ENCODE data around the gene KRT26. TPM values are rescaled to one million over a fixed set of nuclear protein-coding genes. Genes with fewer than 3 reads are reported as not detected.

Gene KRT26
- total and polyA plus RNA-seq, 10 of the 15 experiments (the other 5 are each of a cell fraction or from before 2014, with no cell fraction given): not detected

- ChIA-PET CTCF (interaction anchor here (1.1 kb wide), 1 partner anchor 41 kb away, joined by 3 read pairs; no protein-coding TSS in a partner anchor), SMC1A (ENCODE audit: uncharacterized antibody, unreplicated experiment) (interaction anchor here (0.8 to 1.2 kb wide), 2 partner anchors 10 to 48 kb away, joined by 3 to 4 read pairs; no protein-coding TSS in a partner anchor), RAD21 (ENCODE audit: unreplicated experiment) (no interaction called here), POLR2A (interaction anchor here (0.7 kb wide), 1 partner anchor 14 kb away, joined by 3 read pairs; no protein-coding TSS in a partner anchor)
- Histone ChIP-seq H2AFZ (ENCODE audit: control insufficient read depth, low read depth, low read length) (no peak overlapping the region), H3K79me2 (ENCODE audit: control insufficient read depth, insufficient read depth, low read length) (no peaks in the 10 kb centered on the region), H3K27me3 (replicated peaks in 1 of 2; ENCODE audit: control insufficient read depth in 2 of 2, insufficient read depth in 2 of 2, low read length in 1 of 2) (no peaks in the 10 kb centered on the region), H3K27ac (ENCODE audit: control insufficient read depth, insufficient read depth) (no peak overlapping the region), H3K9ac (ENCODE audit: control insufficient read depth, insufficient read depth, low read length) (no peak overlapping the region), H3K9me3 (replicated peaks; ENCODE audit: control insufficient read depth, insufficient read depth, low read length) (no peaks in the 10 kb centered on the region; the same call in 2 of the 3 replicates), H3K4me3 (no peak overlapping the region), H4K20me1 (ENCODE audit: control insufficient read depth, insufficient read depth) (no peaks in the 10 kb centered on the region), H3K36me3 (ENCODE audit: control insufficient read depth in 2 of 2, insufficient read depth in 2 of 2, low read length in 1 of 2) (no peaks in the 10 kb centered on the region), H3K4me1 (ENCODE audit: control insufficient read depth, insufficient read depth, low read length) (no peaks in the 10 kb centered on the region), H3K4me2 (ENCODE audit: control insufficient read depth, insufficient read depth) (no peak overlapping the region)
- no TSS peak for BruUV-seq (replicated peaks)
- in situ Hi-C loops (cut with MboI) (no loop called here), intact Hi-C loops (cut with micrococcal nuclease; ENCODE audit: unreplicated experiment) (no loop called here)
- ATAC-seq (no peak), DNase-seq (ENCODE audit: low read depth, low spot score) (no peak), FAIRE-seq (no peak)
- WGBS (ENCODE audit: insufficient coverage, insufficient replicate concordance, low lambda C conversion rate, missing lambda C conversion rate): 46% methylated on average over 6 of the region's 6 CpGs
- TF ChIP-seq, protein P1, sequence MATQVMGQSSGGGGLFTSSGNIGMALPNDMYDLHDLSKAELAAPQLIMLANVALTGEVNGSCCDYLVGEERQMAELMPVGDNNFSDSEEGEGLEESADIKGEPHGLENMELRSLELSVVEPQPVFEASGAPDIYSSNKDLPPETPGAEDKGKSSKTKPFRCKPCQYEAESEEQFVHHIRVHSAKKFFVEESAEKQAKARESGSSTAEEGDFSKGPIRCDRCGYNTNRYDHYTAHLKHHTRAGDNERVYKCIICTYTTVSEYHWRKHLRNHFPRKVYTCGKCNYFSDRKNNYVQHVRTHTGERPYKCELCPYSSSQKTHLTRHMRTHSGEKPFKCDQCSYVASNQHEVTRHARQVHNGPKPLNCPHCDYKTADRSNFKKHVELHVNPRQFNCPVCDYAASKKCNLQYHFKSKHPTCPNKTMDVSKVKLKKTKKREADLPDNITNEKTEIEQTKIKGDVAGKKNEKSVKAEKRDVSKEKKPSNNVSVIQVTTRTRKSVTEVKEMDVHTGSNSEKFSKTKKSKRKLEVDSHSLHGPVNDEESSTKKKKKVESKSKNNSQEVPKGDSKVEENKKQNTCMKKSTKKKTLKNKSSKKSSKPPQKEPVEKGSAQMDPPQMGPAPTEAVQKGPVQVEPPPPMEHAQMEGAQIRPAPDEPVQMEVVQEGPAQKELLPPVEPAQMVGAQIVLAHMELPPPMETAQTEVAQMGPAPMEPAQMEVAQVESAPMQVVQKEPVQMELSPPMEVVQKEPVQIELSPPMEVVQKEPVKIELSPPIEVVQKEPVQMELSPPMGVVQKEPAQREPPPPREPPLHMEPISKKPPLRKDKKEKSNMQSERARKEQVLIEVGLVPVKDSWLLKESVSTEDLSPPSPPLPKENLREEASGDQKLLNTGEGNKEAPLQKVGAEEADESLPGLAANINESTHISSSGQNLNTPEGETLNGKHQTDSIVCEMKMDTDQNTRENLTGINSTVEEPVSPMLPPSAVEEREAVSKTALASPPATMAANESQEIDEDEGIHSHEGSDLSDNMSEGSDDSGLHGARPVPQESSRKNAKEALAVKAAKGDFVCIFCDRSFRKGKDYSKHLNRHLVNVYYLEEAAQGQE (IDR thresholded peaks at IDR 0.05; ENCODE audit: low read depth, low read length): no peak
- TF ChIP-seq NBN (IDR thresholded peaks at IDR 0.05) (no peak), RUNX3 (IDR thresholded peaks at IDR 0.05; ENCODE audit: low read length) (no peak), MXI1 (IDR thresholded peaks at IDR 0.05; ENCODE audit: low read depth, low read length) (no peak), SIX5 (IDR thresholded peaks at IDR 0.05; ENCODE audit: low read depth, low read length, severe bottlenecking) (no peak), CREM (IDR thresholded peaks at IDR 0.05; ENCODE audit: low read depth) (no peak), IRF4 (IDR thresholded peaks at IDR 0.05; ENCODE audit: low read depth, low read length) (no peak), MYC (IDR thresholded peaks at IDR 0.05; ENCODE audit: insufficient read depth, insufficient read length, insufficient replicate concordance, low read length, severe bottlenecking) (no peak), IRF5 (IDR thresholded peaks at IDR 0.05; ENCODE audit: borderline replicate concordance) (no peak), ATF3 (IDR thresholded peaks at IDR 0.05; ENCODE audit: borderline replicate concordance, extremely low read depth, low read depth, low read length) (no peak)
- TF ChIP-seq, protein P2, sequence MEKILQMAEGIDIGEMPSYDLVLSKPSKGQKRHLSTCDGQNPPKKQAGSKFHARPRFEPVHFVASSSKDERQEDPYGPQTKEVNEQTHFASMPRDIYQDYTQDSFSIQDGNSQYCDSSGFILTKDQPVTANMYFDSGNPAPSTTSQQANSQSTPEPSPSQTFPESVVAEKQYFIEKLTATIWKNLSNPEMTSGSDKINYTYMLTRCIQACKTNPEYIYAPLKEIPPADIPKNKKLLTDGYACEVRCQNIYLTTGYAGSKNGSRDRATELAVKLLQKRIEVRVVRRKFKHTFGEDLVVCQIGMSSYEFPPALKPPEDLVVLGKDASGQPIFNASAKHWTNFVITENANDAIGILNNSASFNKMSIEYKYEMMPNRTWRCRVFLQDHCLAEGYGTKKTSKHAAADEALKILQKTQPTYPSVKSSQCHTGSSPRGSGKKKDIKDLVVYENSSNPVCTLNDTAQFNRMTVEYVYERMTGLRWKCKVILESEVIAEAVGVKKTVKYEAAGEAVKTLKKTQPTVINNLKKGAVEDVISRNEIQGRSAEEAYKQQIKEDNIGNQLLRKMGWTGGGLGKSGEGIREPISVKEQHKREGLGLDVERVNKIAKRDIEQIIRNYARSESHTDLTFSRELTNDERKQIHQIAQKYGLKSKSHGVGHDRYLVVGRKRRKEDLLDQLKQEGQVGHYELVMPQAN (conservative IDR thresholded peaks at IDR 0.05): no peak
Measured at GRCh38 chr17:40750391-40750790, 21.6 kb downstream of the KRT26 start.

Data from GM12878 (cell line).